AG04450 (cell line): ENCODE results near the gene DUS4L. TPM values are rescaled to one million over a fixed set of nuclear protein-coding genes. Genes with fewer than 3 reads are reported as not detected.

Source experiments
- CTCF ChIA-PET: fragments of 300-600, 350-600 bp; formaldehyde crosslinking; extraction: SDS; loops from one replicate; lab custom pipeline; 2022; ENCODE audit warnings: antibody characterized with exemption, inconsistent platforms; lab: Charles Lee
- POLR2A ChIA-PET: fragments of 350-600 bp; formaldehyde crosslinking; extraction: SDS; loops from one replicate; lab custom pipeline; 2021; ENCODE audit warnings: antibody characterized with exemption, inconsistent platforms; lab: Yijun Ruan, JAX
- DNase-seq: peaks from one replicate; pipeline ENCODE4 v3.0.0-alpha.2; 2011; ENCODE audit warnings: low read depth, low spot score
- H3K27ac ChIP-seq: one replicate; pipeline ENCODE4 v1.5.1; 2012; ENCODE audit warnings: low read depth, low read length, control low read depth
- H3K27me3 ChIP-seq: one replicate; pipeline ENCODE4 v1.6.0; 2012; ENCODE audit warnings: low read length; ENCODE audit not compliant: control insufficient read depth, insufficient read depth
- H3K4me3 ChIP-seq: 2 replicates; pipeline ENCODE4 v1.5.1; 2011; ENCODE audit warnings: mild to moderate bottlenecking, low read depth, low read length, control low read depth
- H3K9me3 ChIP-seq: 2 replicates; pipeline ENCODE4 v1.5.1; 2012; ENCODE audit warnings: low read length; ENCODE audit not compliant: control insufficient read depth, insufficient read depth
- CTCF ChIP-seq: IDR thresholded peaks from 2 replicates; pipeline ENCODE4 v1.5.1; 2011; ENCODE audit warnings: low read depth, low read length, control low read depth, inconsistent platforms
- polyA plus RNA-seq: library from polyadenylated mRNA; depleted of rRNA; stranded (reverse); fragments of >200 nt; gene quantifications from 2 replicates; pipeline ENCODE4 v1.2.3, GENCODE V29; 2011

DUS4L gene
- polyA plus RNA-seq, 1 experiment = 6.0 TPM

GRCh38 chr7:107610323-107610722 is 46.6 kb downstream of the DUS4L start:
- ChIA-PET CTCF (no interaction called here), POLR2A (no interaction called here)
- no peak overlapping the region for H3K27ac ChIP-seq
- no peak overlapping the region for H3K4me3 ChIP-seq
- no peaks in the 10 kb centered on the region for H3K27me3 ChIP-seq
- no peak for TF ChIP-seq CTCF
- no peaks in the 10 kb centered on the region for H3K9me3 ChIP-seq
- DNase-seq = no peak

GRCh38 chr7:107613439-107613838 is 49.7 kb downstream of the DUS4L start:
- TF ChIP-seq CTCF = no peak
- Histone ChIP-seq H3K4me3 (no peak overlapping the region), H3K9me3 (no peaks in the 10 kb centered on the region), H3K27ac (no peak overlapping the region), H3K27me3 (no peaks in the 10 kb centered on the region)
- CTCF ChIA-PET = no interaction called here
- POLR2A ChIA-PET = no interaction called here
- DNase-seq = no peak

GRCh38 chr7:107613948-107614347 is 50.2 kb downstream of the DUS4L start:
- no peak for DNase-seq
- no peak overlapping the region for H3K27ac ChIP-seq

GRCh38 chr7:107614425-107614824 is 50.7 kb downstream of the DUS4L start:
- peak; percentile 33 for DNase-seq
- Histone ChIP-seq H3K27ac (no peak overlapping the region), H3K4me3 (no peak overlapping the region), H3K9me3 (no peaks in the 10 kb centered on the region), H3K27me3 (no peaks in the 10 kb centered on the region)
- ChIA-PET POLR2A (no interaction called here), CTCF (no interaction called here)
- TF ChIP-seq CTCF = no peak

More at GRCh38 chr7:107613948-107614347, 50.2 kb downstream of the DUS4L start:
- ChIA-PET CTCF (no interaction called here), POLR2A (no interaction called here)
- no peak overlapping the region for H3K4me3 ChIP-seq
- no peaks in the 10 kb centered on the region for H3K9me3 ChIP-seq
- H3K27me3 ChIP-seq = no peaks in the 10 kb centered on the region
- no peak for TF ChIP-seq CTCF

GRCh38 chr7:107615910-107616680 is 52.3 kb downstream of the DUS4L start:
- no peak overlapping the region for H3K27ac ChIP-seq
- ChIA-PET POLR2A (no interaction called here), CTCF (interaction anchor here (1.0 kb wide), 1 partner anchor 259 kb away, joined by 3 read pairs; no protein-coding TSS in a partner anchor)
- no peaks in the 10 kb centered on the region for H3K27me3 ChIP-seq
- TF ChIP-seq CTCF = no peak
- H3K4me3 ChIP-seq = no peak overlapping the region
- no peaks in the 10 kb centered on the region for H3K9me3 ChIP-seq
- DNase-seq = no peak
